Lower leg skin (tissue), 4 donors: ENCODE measurements around the gene MCTP1. TPM values are rescaled to one million over a fixed set of nuclear protein-coding genes. Genes with fewer than 3 reads are reported as not detected.
A peak's percentile ranks its signal among the peaks of the same experiment; 100 is the strongest.

ENCODE experiments used
- DNase-seq, 2 donors: peaks; one replicate each; pipeline ENCODE4 v3.0.0-alpha.2; 2019; ENCODE audit warnings: low spot score in 2 of 2
- H3K4me3 ChIP-seq: fragments of 200-600 bp; sonication (generic); 2 replicates; pipeline ENCODE4 v1.5.1; 2017; ENCODE audit warnings: mild to moderate bottlenecking, low read depth; ENCODE audit not compliant: poor library complexity, severe bottlenecking
- CTCF ChIP-seq, 3 donors: fragments of 450-650 bp; IDR thresholded peaks; one replicate each; pipeline ENCODE4 v1.5.1; 2016; ENCODE audit warnings: antibody characterized with exemption in 3 of 3, mild to moderate bottlenecking in 3 of 3, moderate library complexity in 2 of 3
- POLR2A ChIP-seq, 2 donors: fragments of 450-650 bp; IDR thresholded peaks; one replicate each; pipeline ENCODE4 v1.6.1; 2016 to 2017; ENCODE audit warnings: antibody characterized with exemption in 2 of 2, mild to moderate bottlenecking in 1 of 2, moderate library complexity in 1 of 2
- whole genome bisulfite sequencing, 2 donors: methylation state at CpG; one replicate each; pipeline ENCODE4 v1.1.5; 2018; 5-methylcytosine and 5-hydroxymethylcytosine counted together
- intact Hi-C: fragments of 100-400 bp; cut with DNase I; formaldehyde crosslinking; loops from one replicate; pipeline ENCODE4 v1.15.0; 2023; ENCODE audit warnings: low total_unique reads
- total RNA-seq, 4 donors: library from RNA; depleted of rRNA; stranded (reverse); fragments of >200 nt; gene quantifications; one replicate each; pipeline ENCODE4 v1.1.0, GENCODE V29; 2016

The MCTP1 gene
- total RNA-seq, 4 donors from 2014 or later, result 6.3 to 36.5 (median 9.8) TPM

GRCh38 chr5:95317085-95317484 lies 32.2 kb upstream of the MCTP1 start:
- DNase-seq, result no peak
- intact Hi-C loops, result no loop called here
- TF ChIP-seq POLR2A (IDR thresholded peaks at IDR 0.05), result no peak
- TF ChIP-seq CTCF (IDR thresholded peaks at IDR 0.05), result no peak
- WGBS, 2 donors, result 92 to 98% methylated on average over 2 of the region's 2 CpGs
- H3K4me3 ChIP-seq, result no peak overlapping the region

GRCh38 chr5:95304711-95305110 lies 19.8 kb upstream of the MCTP1 start:
- intact Hi-C loops, result no loop called here
- no peak overlapping the region for H3K4me3 ChIP-seq
- 90 to 93% methylated on average over 2 of the region's 2 CpGs for WGBS, 2 donors
- TF ChIP-seq POLR2A (IDR thresholded peaks at IDR 0.05) (no peak), CTCF (IDR thresholded peaks at IDR 0.05) (no peak)
- no peak for DNase-seq

- intact Hi-C loops, result no loop called here
- WGBS, 2 donors, result 79 to 85% methylated on average over 1 of the region's 1 CpG
These were observed 13.8 kb upstream of the MCTP1 start for GRCh38 chr5:95298651-95299050.

GRCh38 chr5:95296291-95296690 lies 11.4 kb upstream of the MCTP1 start:
- no peak for TF ChIP-seq CTCF (IDR thresholded peaks at IDR 0.05)
- TF ChIP-seq POLR2A (IDR thresholded peaks at IDR 0.05), result no peak
- no peak overlapping the region for H3K4me3 ChIP-seq
- DNase-seq, result no peak
- 88 to 94% methylated on average over 2 of the region's 2 CpGs for WGBS, 2 donors
- intact Hi-C loops, result no loop called here

More at GRCh38 chr5:95298651-95299050, 13.8 kb upstream of the MCTP1 start:
- DNase-seq, result no peak
- H3K4me3 ChIP-seq, result no peak overlapping the region
- no peak for TF ChIP-seq POLR2A (IDR thresholded peaks at IDR 0.05)
- TF ChIP-seq CTCF (IDR thresholded peaks at IDR 0.05), result no peak

- WGBS, 2 donors, result 4 to 6% methylated on average over 13 of the region's 13 CpGs
- intact Hi-C loops, result no loop called here
- DNase-seq, result no peak
- no peak for TF ChIP-seq POLR2A (IDR thresholded peaks at IDR 0.05)
- no peak for TF ChIP-seq CTCF (IDR thresholded peaks at IDR 0.05)
- no peak overlapping the region for H3K4me3 ChIP-seq
These were observed 488 bp upstream of the MCTP1 start for GRCh38 chr5:95285409-95285755.

GRCh38 chr5:95283761-95284571 lies 928 bp downstream of the MCTP1 start:
- 0 to 1% methylated on average over 31 to 60 of the region's 89 CpGs for WGBS, 2 donors
- TF ChIP-seq POLR2A (IDR thresholded peaks at IDR 0.05) (no peak), CTCF (IDR thresholded peaks at IDR 0.05) (no peak)
- H3K4me3 ChIP-seq, result peak overlapping the region; percentile 35
- intact Hi-C loops, result no loop called here
- DNase-seq, result no peak
